DMS153 treated with DMSO at 0.1 percent for 48 hours (cell line): ENCODE results near the gene ZNF311.
A peak's percentile ranks its signal among the peaks of the same experiment; 100 is the strongest.
"Not testable (repeated sequence)": the region's sequence is repeated elsewhere in the genome, so short reads cannot be mapped to it uniquely, and the experiment has no call there.

Experiments used
- DNase-seq: peaks from one replicate; lab custom pipeline; 2025; ENCODE audit not compliant: unreplicated experiment; lab: John Stamatoyannopoulos, UW

ZNF311 gene

GRCh38 chr6:28956331-28956730 lies 48.8 kb downstream of the ZNF311 start:
- no peak for DNase-seq

- DNase-seq: no peak
Observed at GRCh38 chr6:28953585-28954258, 51.4 kb downstream of the ZNF311 start.

- peak; percentile 56 for DNase-seq
Observed at GRCh38 chr6:28953039-28953584, 52.0 kb downstream of the ZNF311 start.

- DNase-seq: not testable (repeated sequence)
Observed at GRCh38 chr6:28949656-28950195, 55.4 kb downstream of the ZNF311 start.

GRCh38 chr6:28948782-28949486 lies 56.2 kb downstream of the ZNF311 start:
- DNase-seq: no peak

GRCh38 chr6:28947831-28948270 lies 57.3 kb downstream of the ZNF311 start:
- DNase-seq: no peak

- no peak for DNase-seq
Observed at GRCh38 chr6:28947067-28947765, 57.9 kb downstream of the ZNF311 start.

GRCh38 chr6:28945349-28945748 lies 59.8 kb downstream of the ZNF311 start:
- no peak for DNase-seq
